Uterus (tissue), 4 donors: ENCODE data around the gene TRIM75. TPM values are rescaled to one million over a fixed set of nuclear protein-coding genes. Genes with fewer than 3 reads are reported as not detected.

Experiments
- DNase-seq, 2 donors: peaks; one replicate each; pipeline ENCODE4 v3.0.0-alpha.2; 2019 to 2020
- H3K27ac ChIP-seq, 2 donors: fragments of 200-600 bp; sonication (generic); 1 replicate in 1 of 2; 2 replicates in 1 of 2; pipeline ENCODE4 v1.5.1; 2016 to 2018
- H3K27me3 ChIP-seq, 2 donors: fragments of 200-600 bp; sonication (generic); one replicate each; pipeline ENCODE4 v1.5.1; 2018 to 2019; ENCODE audit warnings: control low read depth in 1 of 2
- H3K36me3 ChIP-seq, 2 donors: fragments of 200-600 bp; sonication (generic); one replicate each; pipeline ENCODE4 v1.5.1; 2019; ENCODE audit warnings: control low read depth in 1 of 2
- H3K4me1 ChIP-seq, 2 donors: fragments of 200-600 bp; sonication (generic); one replicate each; pipeline ENCODE4 v1.5.1; 2018 to 2019; ENCODE audit warnings: control low read depth in 1 of 2
- H3K4me3 ChIP-seq, 2 donors: fragments of 200-600 bp; sonication (generic); 1 replicate in 1 of 2; 2 replicates in 1 of 2; pipeline ENCODE4 v1.5.1; 2018 to 2019; ENCODE audit warnings: mild to moderate bottlenecking in 1 of 2
- H3K9me3 ChIP-seq, 2 donors: fragments of 200-600 bp; sonication (generic); one replicate each; pipeline ENCODE4 v1.5.1; 2019; ENCODE audit warnings: control low read depth in 1 of 2
- POLR2A ChIP-seq, 2 donors: fragments of 450-650 bp; IDR thresholded peaks; one replicate each; pipeline ENCODE4 v1.6.1; 2016; ENCODE audit warnings: antibody characterized with exemption in 2 of 2, mild to moderate bottlenecking in 1 of 2, moderate library complexity in 1 of 2
- intact Hi-C: fragments of 100-400 bp; cut with DNase I; formaldehyde crosslinking; loops from one replicate; pipeline ENCODE4 v1.15.1; 2023; ENCODE audit warnings: low total_unique reads
- total RNA-seq, 4 donors: library from RNA; depleted of rRNA in 3 of 4; stranded (reverse); fragments of >200 nt in 3 of 4; gene quantifications; one replicate each; pipeline versions ENCODE4 v1.1.0 to v1.2.4, GENCODE V29; 2014 to 2023
- TF ChIP-seq, protein P1 (sequence below), 4 experiments: fragments of 200-600 bp in 2 of 4; fragments of 450-650 bp in 2 of 4; sonication (generic) in 2 of 4; IDR thresholded peaks; one replicate each; pipeline ENCODE4 v1.5.1; 2016 to 2019; ENCODE audit warnings: antibody characterized with exemption in 4 of 4, mild to moderate bottlenecking in 2 of 4, moderate library complexity in 1 of 4
- donor health status: DM: yes; HTN: yes; CAD: no.

Gene TRIM75
- not detected for total RNA-seq

DNA sequence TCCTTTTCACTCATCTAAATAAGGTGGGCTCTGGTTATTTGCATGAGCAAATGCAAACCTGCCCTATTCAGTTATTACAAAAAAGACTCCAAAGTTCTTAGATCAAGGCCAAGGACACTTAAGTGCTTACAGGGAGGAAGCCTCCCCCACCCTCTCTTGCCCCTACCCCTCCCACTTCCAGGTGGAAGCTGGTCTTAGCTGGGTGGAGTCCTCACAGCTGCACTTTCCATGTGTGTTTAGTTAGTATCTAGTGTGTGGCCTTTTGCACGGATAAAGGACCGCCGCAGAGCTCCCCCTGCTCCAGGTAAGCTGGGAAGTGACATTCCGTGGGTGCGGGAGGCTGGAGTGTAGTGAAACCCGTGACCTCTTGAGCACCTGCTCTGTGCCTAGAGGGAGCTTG, at the start of gene TRIM75:
TRIM75 (plus strand) TSS at position 222 of the 400 bp plus-strand sequence. CDS start 5,282 bp downstream, outside the sequence.
- H3K36me3 ChIP-seq: no peaks in the 10 kb centered on the region
- no peak within 1 kb of the TSS for H3K27ac ChIP-seq
- no peaks in the 10 kb centered on the region for H3K9me3 ChIP-seq
- DNase-seq: no peak
- TF ChIP-seq, protein P1, sequence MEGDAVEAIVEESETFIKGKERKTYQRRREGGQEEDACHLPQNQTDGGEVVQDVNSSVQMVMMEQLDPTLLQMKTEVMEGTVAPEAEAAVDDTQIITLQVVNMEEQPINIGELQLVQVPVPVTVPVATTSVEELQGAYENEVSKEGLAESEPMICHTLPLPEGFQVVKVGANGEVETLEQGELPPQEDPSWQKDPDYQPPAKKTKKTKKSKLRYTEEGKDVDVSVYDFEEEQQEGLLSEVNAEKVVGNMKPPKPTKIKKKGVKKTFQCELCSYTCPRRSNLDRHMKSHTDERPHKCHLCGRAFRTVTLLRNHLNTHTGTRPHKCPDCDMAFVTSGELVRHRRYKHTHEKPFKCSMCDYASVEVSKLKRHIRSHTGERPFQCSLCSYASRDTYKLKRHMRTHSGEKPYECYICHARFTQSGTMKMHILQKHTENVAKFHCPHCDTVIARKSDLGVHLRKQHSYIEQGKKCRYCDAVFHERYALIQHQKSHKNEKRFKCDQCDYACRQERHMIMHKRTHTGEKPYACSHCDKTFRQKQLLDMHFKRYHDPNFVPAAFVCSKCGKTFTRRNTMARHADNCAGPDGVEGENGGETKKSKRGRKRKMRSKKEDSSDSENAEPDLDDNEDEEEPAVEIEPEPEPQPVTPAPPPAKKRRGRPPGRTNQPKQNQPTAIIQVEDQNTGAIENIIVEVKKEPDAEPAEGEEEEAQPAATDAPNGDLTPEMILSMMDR (IDR thresholded peaks at IDR 0.05): no peak
- no peak for TF ChIP-seq POLR2A (IDR thresholded peaks at IDR 0.05)
- no peaks in the 10 kb centered on the region for H3K4me1 ChIP-seq
- no peaks in the 10 kb centered on the region for H3K27me3 ChIP-seq
- no peak within 1 kb of the TSS for H3K4me3 ChIP-seq
- intact Hi-C loops: no loop called here

DNA sequence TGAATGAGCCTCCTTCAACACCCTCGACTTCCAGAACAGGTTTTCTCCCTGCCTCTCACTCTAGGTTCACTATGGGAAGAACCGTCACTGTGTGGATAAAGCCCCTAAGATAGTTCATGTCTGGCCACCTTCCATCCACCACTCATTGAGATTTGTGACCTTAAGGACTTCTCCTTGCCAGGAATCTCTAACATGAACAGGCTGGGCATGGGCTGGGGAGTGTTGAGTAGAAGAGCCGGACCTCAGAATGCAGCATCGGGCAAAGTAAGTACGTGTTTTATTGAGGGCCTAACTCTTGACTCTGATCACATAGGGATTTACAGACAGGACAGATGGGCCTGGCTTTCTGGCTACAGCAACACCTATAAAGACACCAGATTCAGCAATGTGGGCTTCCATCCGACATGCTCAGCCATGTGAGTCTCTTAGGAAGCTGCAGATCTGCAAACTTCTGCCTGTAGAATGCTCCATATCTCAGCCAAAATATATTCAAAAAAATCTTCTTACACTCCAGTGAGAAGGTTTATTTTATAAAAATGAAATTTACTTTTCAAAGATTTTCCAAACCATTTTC, 48.2 kb upstream of the TRIM75 start:
- TF ChIP-seq, protein P1 (IDR thresholded peaks at IDR 0.05): no peak
- no peak for TF ChIP-seq POLR2A (IDR thresholded peaks at IDR 0.05)
- intact Hi-C loops: no loop called here

DNA sequence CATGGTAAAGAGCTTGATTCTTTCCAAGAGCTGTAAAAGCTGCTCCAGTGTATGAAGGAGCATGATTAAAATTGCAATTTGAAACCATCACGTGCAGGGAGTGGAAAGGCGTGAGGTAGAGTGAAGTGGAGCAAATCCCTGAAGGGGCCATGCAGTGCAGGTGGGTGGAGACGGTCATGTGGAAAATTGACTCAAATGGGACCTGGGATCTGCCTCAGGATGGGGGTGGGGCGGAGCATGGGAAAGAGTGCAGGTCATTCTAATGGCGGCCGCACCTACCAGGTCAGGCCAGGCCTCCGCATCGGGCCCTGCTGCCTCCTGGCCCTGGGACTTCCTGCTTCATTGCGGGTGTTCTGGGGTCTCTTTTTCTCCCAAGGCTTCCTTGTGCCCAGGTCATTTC, 47.2 kb upstream of the TRIM75 start:
- TF ChIP-seq, protein P1 (IDR thresholded peaks at IDR 0.05): no peak
- no peak for TF ChIP-seq POLR2A (IDR thresholded peaks at IDR 0.05)
- no peak for DNase-seq
- Histone ChIP-seq H3K4me3 (no peak overlapping the region), H3K36me3 (no peaks in the 10 kb centered on the region), H3K9me3 (no peaks in the 10 kb centered on the region), H3K27ac (no peak overlapping the region), H3K4me1 (no peaks in the 10 kb centered on the region), H3K27me3 (no peaks in the 10 kb centered on the region)
- intact Hi-C loops: no loop called here

More for the DNA sequence above, 48.2 kb upstream of the TRIM75 start:
- no peaks in the 10 kb centered on the region for H3K36me3 ChIP-seq
- H3K4me1 ChIP-seq: no peaks in the 10 kb centered on the region
- no peak for DNase-seq
- H3K27ac ChIP-seq: no peak overlapping the region
- H3K4me3 ChIP-seq: no peak overlapping the region
- H3K27me3 ChIP-seq: no peaks in the 10 kb centered on the region
- H3K9me3 ChIP-seq: no peaks in the 10 kb centered on the region

DNA sequence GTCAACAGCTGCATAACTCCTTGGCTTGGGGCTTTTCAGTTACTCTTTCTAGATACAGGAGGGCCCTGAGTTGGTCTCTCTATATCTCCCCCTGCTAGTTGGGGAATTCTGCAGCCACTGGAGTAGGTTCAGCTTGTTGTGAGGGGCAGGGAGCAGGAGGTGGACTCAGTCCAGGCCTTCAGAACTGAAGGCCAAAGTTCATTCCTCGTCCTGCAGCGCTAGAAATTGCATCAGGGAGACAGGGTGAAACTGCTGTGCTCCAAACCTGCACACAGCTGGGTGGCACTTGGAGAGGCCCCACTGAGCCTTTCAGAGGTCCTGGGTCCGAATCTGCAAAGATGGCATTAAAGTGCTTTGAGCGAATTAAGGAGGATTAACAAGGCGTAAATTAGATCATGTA, 46.8 kb upstream of the TRIM75 start:
- no peak overlapping the region for H3K4me3 ChIP-seq
- H3K36me3 ChIP-seq: no peaks in the 10 kb centered on the region
- H3K27ac ChIP-seq: no peak overlapping the region
- intact Hi-C loops: no loop called here
- TF ChIP-seq POLR2A (IDR thresholded peaks at IDR 0.05): no peak
- TF ChIP-seq, protein P1 (IDR thresholded peaks at IDR 0.05): no peak
- no peaks in the 10 kb centered on the region for H3K9me3 ChIP-seq
- no peak for DNase-seq
- H3K27me3 ChIP-seq: no peaks in the 10 kb centered on the region
- no peaks in the 10 kb centered on the region for H3K4me1 ChIP-seq

DNA sequence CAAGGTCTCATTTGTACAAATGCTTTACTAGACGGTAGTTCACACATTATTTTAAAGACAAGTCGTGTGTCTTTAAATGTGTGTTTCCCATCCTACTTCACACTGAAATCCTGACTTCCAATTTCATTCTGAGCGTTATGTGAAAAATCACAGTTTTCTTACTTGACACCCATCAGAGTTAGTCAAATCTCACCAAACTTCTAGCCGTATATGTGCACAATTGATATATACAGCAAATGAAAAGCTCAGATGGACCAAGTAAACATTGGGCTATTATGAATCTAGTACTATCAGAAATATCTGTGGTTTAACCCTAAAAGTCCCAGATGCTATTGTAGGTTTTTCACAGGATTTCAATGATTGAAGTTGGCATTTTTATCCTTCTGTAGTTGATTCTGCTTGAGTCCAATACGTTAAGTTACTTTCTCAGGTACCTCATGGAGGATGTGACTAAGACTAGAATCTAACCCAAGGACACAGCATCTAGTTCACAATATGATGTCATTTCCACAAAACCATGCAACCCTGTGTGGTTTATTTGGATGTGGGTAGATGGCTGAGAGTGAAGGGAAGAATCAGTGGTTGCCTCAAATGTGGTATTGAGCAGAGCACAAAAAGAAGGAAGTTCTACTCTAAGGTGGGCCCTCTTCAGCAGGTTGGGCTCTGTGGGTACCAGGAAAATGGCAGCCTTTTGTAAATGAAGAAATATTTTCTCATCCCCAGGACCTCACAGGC, 44.0 kb upstream of the TRIM75 start:
- H3K27ac ChIP-seq: no peak overlapping the region
- no peak for DNase-seq
- intact Hi-C loops: no loop called here
- H3K36me3 ChIP-seq: no peaks in the 10 kb centered on the region
- H3K4me1 ChIP-seq: no peaks in the 10 kb centered on the region
- H3K27me3 ChIP-seq: no peaks in the 10 kb centered on the region
- no peak for TF ChIP-seq POLR2A (IDR thresholded peaks at IDR 0.05)
- TF ChIP-seq, protein P1 (IDR thresholded peaks at IDR 0.05): no peak
- H3K9me3 ChIP-seq: no peaks in the 10 kb centered on the region
- H3K4me3 ChIP-seq: no peak overlapping the region
